Neural cell (in vitro differentiated cells): ENCODE measurements around the gene KPNA1.

ENCODE experiments used
- EP300 ChIP-seq: fragments of 450-650 bp; conservative IDR thresholded peaks from 2 replicates; pipeline ENCODE4 v1.6.1; 2014; ENCODE audit warnings: antibody characterized with exemption, mild to moderate bottlenecking, moderate library complexity; ENCODE audit not compliant: poor library complexity, severe bottlenecking
- TF ChIP-seq, protein P1 (sequence below): fragments of 450-650 bp; IDR thresholded peaks from 2 replicates; pipeline ENCODE4 v1.5.1; 2014; ENCODE audit warnings: antibody characterized with exemption, mild to moderate bottlenecking, moderate library complexity; ENCODE audit not compliant: poor library complexity, severe bottlenecking

DNA sequence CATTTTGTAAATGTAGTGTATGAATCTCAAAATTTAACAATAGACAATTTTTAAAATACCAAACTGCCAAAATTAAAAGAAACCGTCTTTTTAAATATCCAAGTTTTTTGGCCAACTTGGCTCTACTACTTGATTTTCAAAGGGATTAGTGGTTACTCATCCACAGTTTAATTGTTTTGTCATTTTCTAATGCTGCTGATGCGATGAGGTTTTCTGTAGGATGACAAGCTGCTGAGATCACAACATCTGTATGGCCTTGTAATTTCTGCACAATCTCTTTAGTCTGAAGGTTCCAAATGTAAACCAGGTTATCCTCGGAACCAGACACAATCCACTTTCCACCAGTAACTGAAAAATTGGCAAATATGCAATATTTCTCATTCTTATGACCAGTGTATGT, 100.3 kb downstream of the KPNA1 start:
- TF ChIP-seq, protein P1, sequence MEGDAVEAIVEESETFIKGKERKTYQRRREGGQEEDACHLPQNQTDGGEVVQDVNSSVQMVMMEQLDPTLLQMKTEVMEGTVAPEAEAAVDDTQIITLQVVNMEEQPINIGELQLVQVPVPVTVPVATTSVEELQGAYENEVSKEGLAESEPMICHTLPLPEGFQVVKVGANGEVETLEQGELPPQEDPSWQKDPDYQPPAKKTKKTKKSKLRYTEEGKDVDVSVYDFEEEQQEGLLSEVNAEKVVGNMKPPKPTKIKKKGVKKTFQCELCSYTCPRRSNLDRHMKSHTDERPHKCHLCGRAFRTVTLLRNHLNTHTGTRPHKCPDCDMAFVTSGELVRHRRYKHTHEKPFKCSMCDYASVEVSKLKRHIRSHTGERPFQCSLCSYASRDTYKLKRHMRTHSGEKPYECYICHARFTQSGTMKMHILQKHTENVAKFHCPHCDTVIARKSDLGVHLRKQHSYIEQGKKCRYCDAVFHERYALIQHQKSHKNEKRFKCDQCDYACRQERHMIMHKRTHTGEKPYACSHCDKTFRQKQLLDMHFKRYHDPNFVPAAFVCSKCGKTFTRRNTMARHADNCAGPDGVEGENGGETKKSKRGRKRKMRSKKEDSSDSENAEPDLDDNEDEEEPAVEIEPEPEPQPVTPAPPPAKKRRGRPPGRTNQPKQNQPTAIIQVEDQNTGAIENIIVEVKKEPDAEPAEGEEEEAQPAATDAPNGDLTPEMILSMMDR: no peak
- no peak for TF ChIP-seq EP300
